ENCODE results near the gene PTGER3. TPM values are rescaled to one million over a fixed set of nuclear protein-coding genes. Genes with fewer than 3 reads are reported as not detected.

PTGER3 gene
- total RNA-seq, 1 donor from 2014 or later, result 0.26 TPM

GRCh38 chr1:71074681-71075080 is 27.1 kb upstream of the PTGER3 start:
- H3K36me3 Mint-ChIP-seq (ENCODE audit: low read depth), result peaks cover 67% of the 10 kb centered on the region
- intact Hi-C loops (cut with micrococcal nuclease), result no loop called here
- H3K4me3 Mint-ChIP-seq, result no peak overlapping the region
- DNase-seq, result no peak
- H3K27ac Mint-ChIP-seq, result peak overlapping the region; percentile 10
- H3K27me3 Mint-ChIP-seq, result no peaks in the 10 kb centered on the region
- no peaks in the 10 kb centered on the region for H3K9me3 Mint-ChIP-seq
- H3K4me1 Mint-ChIP-seq, result peaks cover 36% of the 10 kb centered on the region

GRCh38 chr1:71072273-71072672 is 24.7 kb upstream of the PTGER3 start:
- no peak for DNase-seq
- intact Hi-C loops (cut with micrococcal nuclease), result no loop called here
- H3K4me3 Mint-ChIP-seq, result no peak overlapping the region
- H3K27me3 Mint-ChIP-seq, result no peaks in the 10 kb centered on the region
- peaks cover 38% of the 10 kb centered on the region for H3K4me1 Mint-ChIP-seq
- peaks cover 66% of the 10 kb centered on the region for H3K36me3 Mint-ChIP-seq (ENCODE audit: low read depth)
- no peaks in the 10 kb centered on the region for H3K9me3 Mint-ChIP-seq
- H3K27ac Mint-ChIP-seq, result peak overlapping the region; percentile 4

GRCh38 chr1:71071720-71072119 is 24.1 kb upstream of the PTGER3 start:
- Mint-ChIP-seq H3K27me3 (no peaks in the 10 kb centered on the region), H3K9me3 (no peaks in the 10 kb centered on the region), H3K4me1 (peaks cover 38% of the 10 kb centered on the region), H3K27ac (no peak overlapping the region), H3K4me3 (no peak overlapping the region), H3K36me3 (ENCODE audit: low read depth) (peaks cover 65% of the 10 kb centered on the region)
- no peak for DNase-seq
- intact Hi-C loops (cut with micrococcal nuclease), result no loop called here

GRCh38 chr1:71068325-71069240 is 21.0 kb upstream of the PTGER3 start:
- peaks cover 64% of the 10 kb centered on the region for H3K36me3 Mint-ChIP-seq (ENCODE audit: low read depth)
- no peak for DNase-seq
- H3K4me1 Mint-ChIP-seq, result peaks cover 21% of the 10 kb centered on the region
- H3K4me3 Mint-ChIP-seq, result peak overlapping the region; percentile 62
- H3K27me3 Mint-ChIP-seq, result no peaks in the 10 kb centered on the region
- peak overlapping the region; percentile 45 for H3K27ac Mint-ChIP-seq
- no peaks in the 10 kb centered on the region for H3K9me3 Mint-ChIP-seq
- intact Hi-C loops (cut with micrococcal nuclease), result loop anchor here (5.0 kb wide), 1 partner anchor 656 kb away; the partner anchor contains the start of gene CTH

- intact Hi-C loops (cut with micrococcal nuclease), result no loop called here
- Mint-ChIP-seq H3K27ac (no peak overlapping the region), H3K27me3 (peaks cover 11% of the 10 kb centered on the region), H3K4me3 (no peak overlapping the region), H3K4me1 (peaks cover 2% of the 10 kb centered on the region), H3K9me3 (no peaks in the 10 kb centered on the region), H3K36me3 (ENCODE audit: low read depth) (peaks cover 12% of the 10 kb centered on the region)
- DNase-seq, result no peak
These were observed 7.2 kb upstream of the PTGER3 start for GRCh38 chr1:71054791-71055190.

GRCh38 chr1:71054281-71054731 is 6.7 kb upstream of the PTGER3 start:
- no peak for DNase-seq
- H3K27ac Mint-ChIP-seq, result no peak overlapping the region
- H3K27me3 Mint-ChIP-seq, result peaks cover 12% of the 10 kb centered on the region
- peaks cover 10% of the 10 kb centered on the region for H3K36me3 Mint-ChIP-seq (ENCODE audit: low read depth)
- peaks cover 2% of the 10 kb centered on the region for H3K4me1 Mint-ChIP-seq
- H3K9me3 Mint-ChIP-seq, result no peaks in the 10 kb centered on the region
- intact Hi-C loops (cut with micrococcal nuclease), result no loop called here
- no peak overlapping the region for H3K4me3 Mint-ChIP-seq

GRCh38 chr1:71053758-71054157 is 6.1 kb upstream of the PTGER3 start:
- no peak overlapping the region for H3K4me3 Mint-ChIP-seq
- peaks cover 2% of the 10 kb centered on the region for H3K4me1 Mint-ChIP-seq
- intact Hi-C loops (cut with micrococcal nuclease), result no loop called here
- peaks cover 6% of the 10 kb centered on the region for H3K36me3 Mint-ChIP-seq (ENCODE audit: low read depth)
- no peak overlapping the region for H3K27ac Mint-ChIP-seq
- H3K9me3 Mint-ChIP-seq, result no peaks in the 10 kb centered on the region
- peaks cover 16% of the 10 kb centered on the region for H3K27me3 Mint-ChIP-seq
- DNase-seq, result no peak

GRCh38 chr1:71053146-71053545 is 5.5 kb upstream of the PTGER3 start:
- Mint-ChIP-seq H3K27me3 (peaks cover 22% of the 10 kb centered on the region), H3K4me3 (no peak overlapping the region), H3K4me1 (peaks cover 3% of the 10 kb centered on the region), H3K36me3 (ENCODE audit: low read depth) (peaks cover 3% of the 10 kb centered on the region), H3K27ac (no peak overlapping the region), H3K9me3 (no peaks in the 10 kb centered on the region)
- no peak for DNase-seq
- intact Hi-C loops (cut with micrococcal nuclease), result no loop called here

- no peak overlapping the region for H3K4me3 Mint-ChIP-seq
- peak; percentile 82 for DNase-seq
These were observed 2.5 kb upstream of the PTGER3 start for GRCh38 chr1:71049951-71050598.

GRCh38 chr1:71046891-71047634 is 553 bp downstream of the PTGER3 start:
- no peaks in the 10 kb centered on the region for H3K36me3 Mint-ChIP-seq (ENCODE audit: low read depth)
- H3K27ac Mint-ChIP-seq, result no peak overlapping the region
- peaks cover 50% of the 10 kb centered on the region for H3K27me3 Mint-ChIP-seq
- H3K4me3 Mint-ChIP-seq, result peak overlapping the region; percentile 86
- intact Hi-C loops (cut with micrococcal nuclease), result loop anchor here (5.0 kb wide), 1 partner anchor 915 kb away; no protein-coding TSS in a partner anchor
- DNase-seq, result peak; percentile 72
- no peaks in the 10 kb centered on the region for H3K9me3 Mint-ChIP-seq
- H3K4me1 Mint-ChIP-seq, result peaks cover 16% of the 10 kb centered on the region

More at GRCh38 chr1:71049951-71050598, 2.5 kb upstream of the PTGER3 start:
- intact Hi-C loops (cut with micrococcal nuclease), result loop anchor here (1.0 to 5.0 kb wide), 3 partner anchors 365 to 918 kb away; no protein-coding TSS in a partner anchor
- Mint-ChIP-seq H3K27me3 (peaks cover 45% of the 10 kb centered on the region), H3K36me3 (ENCODE audit: low read depth) (no peaks in the 10 kb centered on the region), H3K9me3 (no peaks in the 10 kb centered on the region), H3K27ac (no peak overlapping the region), H3K4me1 (peaks cover 16% of the 10 kb centered on the region)

- Mint-ChIP-seq H3K9me3 (no peaks in the 10 kb centered on the region), H3K4me3 (peak overlapping the region; percentile 55), H3K36me3 (ENCODE audit: low read depth) (no peaks in the 10 kb centered on the region), H3K4me1 (peaks cover 18% of the 10 kb centered on the region), H3K27me3 (peaks cover 47% of the 10 kb centered on the region), H3K27ac (no peak overlapping the region)
- DNase-seq, result no peak
- intact Hi-C loops (cut with micrococcal nuclease), result loop anchor here (5.0 kb wide), 1 partner anchor 913 kb away; no protein-coding TSS in a partner anchor
These were observed 2.1 kb downstream of the PTGER3 start for GRCh38 chr1:71045463-71046028.

GRCh38 chr1:71044833-71045232 is 2.8 kb downstream of the PTGER3 start:
- H3K27me3 Mint-ChIP-seq, result peaks cover 46% of the 10 kb centered on the region
- no peaks in the 10 kb centered on the region for H3K9me3 Mint-ChIP-seq
- H3K4me3 Mint-ChIP-seq, result no peak overlapping the region
- intact Hi-C loops (cut with micrococcal nuclease), result loop anchor here (5.0 kb wide), 1 partner anchor 913 kb away; no protein-coding TSS in a partner anchor
- peaks cover 16% of the 10 kb centered on the region for H3K4me1 Mint-ChIP-seq
- no peak for DNase-seq
- no peak overlapping the region for H3K27ac Mint-ChIP-seq
- H3K36me3 Mint-ChIP-seq (ENCODE audit: low read depth), result no peaks in the 10 kb centered on the region

- Mint-ChIP-seq H3K27me3 (peaks cover 42% of the 10 kb centered on the region), H3K9me3 (no peaks in the 10 kb centered on the region), H3K36me3 (ENCODE audit: low read depth) (no peaks in the 10 kb centered on the region), H3K27ac (no peak overlapping the region), H3K4me1 (peaks cover 14% of the 10 kb centered on the region), H3K4me3 (no peak overlapping the region)
- intact Hi-C loops (cut with micrococcal nuclease), result no loop called here
- no peak for DNase-seq
These were observed 4.6 kb downstream of the PTGER3 start for GRCh38 chr1:71043065-71043464.
